NCI-H2029 (cell line): Measurements from ENCODE around the gene SLC5A10.
"Not testable (repeated sequence)": the region's sequence is repeated elsewhere in the genome, so short reads cannot be mapped to it uniquely, and the experiment has no call there.

Experiments used
- DNase-seq: peaks from one replicate; lab custom pipeline; 2025; lab: John Stamatoyannopoulos, UW

SLC5A10 gene

GRCh38 chr17:18951941-18952842 is at the start of gene SLC5A10:
Gene SLC5A10 (plus strand): TSS chr17:18952165. CDS start chr17:18952206, 41 bp downstream.
- DNase-seq: no peak

- DNase-seq: no peak
Measured at GRCh38 chr17:18904482-18904881, 47.5 kb upstream of the SLC5A10 start.

GRCh38 chr17:18905226-18905625 is 46.7 kb upstream of the SLC5A10 start:
- DNase-seq: no peak

GRCh38 chr17:18910326-18910725 is 41.6 kb upstream of the SLC5A10 start:
- DNase-seq: no peak

- DNase-seq: no peak
Measured at GRCh38 chr17:18910881-18911280, 41.1 kb upstream of the SLC5A10 start.

GRCh38 chr17:18916816-18917500 is 35.0 kb upstream of the SLC5A10 start:
- DNase-seq: no peak

GRCh38 chr17:18917506-18918032 is 34.4 kb upstream of the SLC5A10 start:
- no peak for DNase-seq

- no peak for DNase-seq
Measured at GRCh38 chr17:18919963-18920362, 32.0 kb upstream of the SLC5A10 start.

- DNase-seq: no peak
Measured at GRCh38 chr17:18920911-18921441, 31.0 kb upstream of the SLC5A10 start.

GRCh38 chr17:18921485-18921884 is 30.5 kb upstream of the SLC5A10 start:
- no peak for DNase-seq

- no peak for DNase-seq
Measured at GRCh38 chr17:18921912-18922451, 30.0 kb upstream of the SLC5A10 start.

- not testable (repeated sequence) for DNase-seq
Measured at GRCh38 chr17:18922596-18922995, 29.4 kb upstream of the SLC5A10 start.

- no peak for DNase-seq
Measured at GRCh38 chr17:18925187-18925586, 26.8 kb upstream of the SLC5A10 start.

- DNase-seq: no peak
Measured at GRCh38 chr17:18928628-18929125, 23.3 kb upstream of the SLC5A10 start.

GRCh38 chr17:18932360-18933055 is 19.5 kb upstream of the SLC5A10 start:
- no peak for DNase-seq

GRCh38 chr17:18933102-18934058 is 18.6 kb upstream of the SLC5A10 start:
- peak; percentile 3 for DNase-seq

GRCh38 chr17:18937981-18938691 is 13.8 kb upstream of the SLC5A10 start:
- no peak for DNase-seq

GRCh38 chr17:18938692-18939023 is 13.3 kb upstream of the SLC5A10 start:
- no peak for DNase-seq

- DNase-seq: no peak
Measured at GRCh38 chr17:18944646-18945045, 7.3 kb upstream of the SLC5A10 start.

- no peak for DNase-seq
Measured at GRCh38 chr17:18946536-18946935, 5.4 kb upstream of the SLC5A10 start.
